HG03439 (cell line): Measurements from ENCODE around the gene ABCA7.

Experiments used
- ATAC-seq: cut with Tn5 transposase; IDR thresholded peaks from one replicate; pipeline ENCODE4 v1.9.1; 2021; ENCODE audit warnings: mild to moderate bottlenecking, moderate library complexity; ENCODE audit not compliant: unreplicated experiment

ABCA7 gene

GRCh38 chr19:1053176-1054101 is 13.5 kb downstream of the ABCA7 start:
- ATAC-seq: no peak

GRCh38 chr19:1054102-1055027 is 14.5 kb downstream of the ABCA7 start:
- no peak for ATAC-seq

GRCh38 chr19:1055028-1055425 is 15.1 kb downstream of the ABCA7 start:
- no peak for ATAC-seq

GRCh38 chr19:1055886-1056620 is 16.1 kb downstream of the ABCA7 start:
- no peak for ATAC-seq

- ATAC-seq: no peak
Measured at GRCh38 chr19:1057176-1057855, 17.4 kb downstream of the ABCA7 start.

GRCh38 chr19:1058112-1058511 is 18.2 kb downstream of the ABCA7 start:
- ATAC-seq: no peak

- no peak for ATAC-seq
Measured at GRCh38 chr19:1060689-1061088, 20.8 kb downstream of the ABCA7 start.

GRCh38 chr19:1061987-1062386 is 22.1 kb downstream of the ABCA7 start:
- no peak for ATAC-seq

GRCh38 chr19:1062387-1063029 is 22.6 kb downstream of the ABCA7 start:
- ATAC-seq: no peak

GRCh38 chr19:1063030-1063908 is 23.4 kb downstream of the ABCA7 start:
- ATAC-seq: no peak

- no peak for ATAC-seq
Measured at GRCh38 chr19:1063909-1064660, 24.2 kb downstream of the ABCA7 start.

GRCh38 chr19:1064661-1065605 is 25.0 kb downstream of the ABCA7 start:
- no peak for ATAC-seq

GRCh38 chr19:1065606-1066109 is 25.8 kb downstream of the ABCA7 start:
- no peak for ATAC-seq

GRCh38 chr19:1066251-1066747 is 26.4 kb downstream of the ABCA7 start:
- ATAC-seq: no peak

- no peak for ATAC-seq
Measured at GRCh38 chr19:1066748-1067340, 26.9 kb downstream of the ABCA7 start, which contains the start of gene ARHGAP45. TSS of gene ARHGAP45 (plus strand) at chr19:1067167. CDS start at chr19:1067406, 239 bp downstream.

- no peak for ATAC-seq
Measured at GRCh38 chr19:1067341-1067957, 27.5 kb downstream of the ABCA7 start.
